HUES64 (cell line): ENCODE data around the gene CDK18.

Experiments used
- H3K27ac ChIP-seq: 2 replicates; pipeline ENCODE4 v1.7.0; 2013; ENCODE audit warnings: low read depth, low read length, inconsistent platforms
- H3K27me3 ChIP-seq: 2 replicates; pipeline ENCODE4 v1.6.1; 2013; ENCODE audit warnings: mild to moderate bottlenecking, low read length; ENCODE audit not compliant: insufficient read depth
- H3K36me3 ChIP-seq: 2 replicates; pipeline ENCODE4 v1.6.1; 2013; ENCODE audit warnings: mild to moderate bottlenecking, low read length; ENCODE audit not compliant: insufficient read depth
- H3K4me1 ChIP-seq: 2 replicates; pipeline ENCODE4 v1.6.1; 2013; ENCODE audit warnings: mild to moderate bottlenecking, low read length, moderate library complexity; ENCODE audit not compliant: insufficient read depth
- H3K4me3 ChIP-seq: 2 replicates; pipeline ENCODE4 v1.5.1; 2013; ENCODE audit warnings: mild to moderate bottlenecking, low read length, moderate library complexity
- H3K9ac ChIP-seq: 2 replicates; pipeline ENCODE4 v1.6.1; 2013; ENCODE audit warnings: mild to moderate bottlenecking, low read depth, low read length
- H3K9me3 ChIP-seq: 2 replicates; pipeline ENCODE4 v1.6.1; 2013; ENCODE audit warnings: low read depth, low read length; ENCODE audit not compliant: insufficient read depth
- WGBS: fragments of 150-250, 120-280 bp; methylation state at CpG from one replicate; pipeline ENCODE4 v1.1.7; 2013; ENCODE audit warnings: missing lambda C conversion rate; 5-methylcytosine and 5-hydroxymethylcytosine counted together

CDK18 gene

GRCh38 chr1:205517763-205518162 lies 13.3 kb downstream of the CDK18 start:
- Histone ChIP-seq H3K9ac (no peak overlapping the region), H3K9me3 (no peaks in the 10 kb centered on the region), H3K4me1 (peaks cover 26% of the 10 kb centered on the region), H3K27me3 (no peaks in the 10 kb centered on the region), H3K36me3 (no peaks in the 10 kb centered on the region), H3K27ac (no peak overlapping the region), H3K4me3 (no peak overlapping the region)
- WGBS, result 86% methylated on average over 5 of the region's 5 CpGs

- Histone ChIP-seq H3K4me3 (no peak overlapping the region), H3K9me3 (no peaks in the 10 kb centered on the region), H3K27me3 (no peaks in the 10 kb centered on the region), H3K4me1 (peaks cover 18% of the 10 kb centered on the region), H3K27ac (no peak overlapping the region), H3K36me3 (no peaks in the 10 kb centered on the region), H3K9ac (no peak overlapping the region)
- WGBS, result 76% methylated on average over 8 of the region's 8 CpGs
Observed at GRCh38 chr1:205518661-205519540, 14.4 kb downstream of the CDK18 start.

GRCh38 chr1:205519541-205520131 lies 15.2 kb downstream of the CDK18 start:
- H3K27ac ChIP-seq, result no peak overlapping the region; the same call in 1 of the 2 replicates

DNA sequence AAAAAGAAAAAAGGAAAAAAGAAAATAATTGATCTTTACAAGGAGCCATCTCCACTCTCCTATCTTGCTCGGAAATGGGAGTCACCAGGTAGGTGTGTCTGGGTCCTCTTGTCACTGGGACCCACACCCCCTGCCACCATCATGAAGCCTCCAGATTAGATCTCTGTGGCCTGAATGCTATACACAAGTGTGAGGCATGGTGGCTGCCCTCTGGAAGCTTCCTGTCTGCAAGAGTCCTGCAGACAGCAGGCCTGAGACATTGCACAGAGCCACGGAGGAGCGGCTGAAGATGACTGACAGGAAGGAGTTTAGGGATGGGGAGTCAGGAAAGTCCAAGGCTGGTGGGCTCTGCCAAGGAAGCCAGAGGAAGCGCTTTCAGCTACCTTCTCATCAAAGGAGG lies 16.2 kb downstream of the CDK18 start:
- WGBS, result 96% methylated on average over 4 of the region's 4 CpGs
- peaks cover 14% of the 10 kb centered on the region; the same call in 1 of the 2 replicates for H3K36me3 ChIP-seq
- H3K9ac ChIP-seq, result no peak overlapping the region
- H3K4me1 ChIP-seq, result peaks cover 13% of the 10 kb centered on the region
- no peaks in the 10 kb centered on the region for H3K27me3 ChIP-seq
- H3K4me3 ChIP-seq, result no peak overlapping the region
- H3K9me3 ChIP-seq, result no peaks in the 10 kb centered on the region
- no peak overlapping the region for H3K27ac ChIP-seq

More at GRCh38 chr1:205519541-205520131, 15.2 kb downstream of the CDK18 start:
- Histone ChIP-seq H3K9me3 (no peaks in the 10 kb centered on the region), H3K27me3 (no peaks in the 10 kb centered on the region), H3K36me3 (peaks cover 3% of the 10 kb centered on the region; the same call in 1 of the 2 replicates), H3K4me3 (no peak overlapping the region), H3K4me1 (peaks cover 18% of the 10 kb centered on the region), H3K9ac (no peak overlapping the region)
- WGBS, result 34% methylated on average over 3 of the region's 6 CpGs

DNA sequence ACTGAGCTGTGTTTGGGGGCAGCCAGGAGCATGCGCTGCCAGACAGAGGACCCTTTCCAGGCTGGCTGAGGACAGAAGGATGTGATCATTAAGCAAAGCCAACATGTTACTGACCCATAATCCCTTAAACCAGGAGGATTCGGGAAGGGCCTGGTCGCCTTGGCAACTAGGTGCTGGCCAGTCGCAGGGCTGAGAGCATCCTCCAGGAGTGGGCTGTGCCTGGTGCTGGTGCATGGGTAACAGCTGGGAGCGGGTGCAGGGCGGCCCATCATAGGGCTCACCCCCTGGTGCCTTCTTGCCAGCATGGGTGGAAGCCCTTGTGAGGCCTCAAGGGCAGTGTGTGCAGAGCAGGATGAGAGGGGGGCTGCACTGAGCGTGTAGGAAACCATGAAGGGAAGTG lies 17.2 kb downstream of the CDK18 start:
- Histone ChIP-seq H3K9me3 (no peaks in the 10 kb centered on the region), H3K27ac (no peak overlapping the region), H3K4me1 (peaks cover 11% of the 10 kb centered on the region; the same call in 1 of the 2 replicates), H3K4me3 (no peak overlapping the region), H3K36me3 (peaks cover 15% of the 10 kb centered on the region; the same call in 1 of the 2 replicates), H3K27me3 (no peaks in the 10 kb centered on the region), H3K9ac (no peak overlapping the region)
- WGBS, result 81% methylated on average over 7 of the region's 7 CpGs

GRCh38 chr1:205522692-205523091 lies 18.2 kb downstream of the CDK18 start:
- Histone ChIP-seq H3K4me1 (peaks cover 11% of the 10 kb centered on the region; the same call in 1 of the 2 replicates), H3K9me3 (no peaks in the 10 kb centered on the region), H3K9ac (no peak overlapping the region), H3K27ac (no peak overlapping the region), H3K36me3 (peaks cover 15% of the 10 kb centered on the region; the same call in 1 of the 2 replicates), H3K4me3 (no peak overlapping the region), H3K27me3 (no peaks in the 10 kb centered on the region)
- WGBS, result 94% methylated on average over 5 of the region's 5 CpGs

GRCh38 chr1:205523261-205523890 lies 18.9 kb downstream of the CDK18 start:
- 43% methylated on average over 14 of the region's 16 CpGs for WGBS
- Histone ChIP-seq H3K9me3 (no peaks in the 10 kb centered on the region), H3K4me3 (no peak overlapping the region), H3K4me1 (peaks cover 13% of the 10 kb centered on the region; the same call in 1 of the 2 replicates), H3K27ac (no peak overlapping the region), H3K27me3 (no peaks in the 10 kb centered on the region), H3K36me3 (peaks cover 15% of the 10 kb centered on the region; the same call in 1 of the 2 replicates), H3K9ac (no peak overlapping the region)

DNA sequence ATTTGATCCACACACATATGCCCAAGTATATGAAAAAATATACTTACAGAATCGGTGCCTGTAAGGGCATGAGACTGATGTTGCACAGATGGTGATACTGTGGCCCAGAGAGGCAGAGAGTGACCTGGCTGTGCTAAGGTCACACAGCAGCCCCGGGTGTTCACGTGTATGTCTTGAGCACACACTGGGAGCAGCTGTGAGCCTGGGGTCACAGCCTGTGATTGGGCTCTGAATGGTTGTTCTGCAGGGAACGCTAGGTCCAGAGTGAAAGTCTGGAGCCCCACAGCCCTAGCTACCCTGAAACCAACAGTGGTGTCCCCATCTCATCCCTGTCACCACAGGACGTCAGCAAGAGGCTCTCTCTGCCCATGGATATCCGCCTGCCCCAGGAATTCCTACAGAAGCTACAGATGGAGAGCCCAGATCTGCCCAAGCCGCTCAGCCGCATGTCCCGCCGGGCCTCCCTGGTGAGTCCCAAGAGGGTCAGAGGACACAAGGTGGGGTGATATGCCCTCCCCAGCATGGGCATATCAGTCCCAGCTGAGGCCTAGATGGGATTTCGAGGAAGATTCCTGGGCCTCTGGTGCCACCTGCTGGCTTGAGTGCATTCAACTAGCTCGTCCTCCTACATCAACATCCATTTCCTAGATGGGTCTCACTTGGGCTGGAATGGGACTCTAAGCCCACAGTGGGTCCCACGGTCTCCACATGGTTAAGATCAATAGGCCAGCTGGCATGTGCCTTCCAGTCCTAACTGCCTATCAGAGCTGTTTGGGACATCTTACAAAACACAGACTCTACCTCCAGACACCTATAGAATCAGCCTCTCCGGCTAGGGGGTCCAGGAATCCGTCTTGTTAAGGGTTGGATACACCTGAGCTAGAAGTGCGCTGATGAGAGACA lies 19.7 kb downstream of the CDK18 start:
- Histone ChIP-seq H3K27me3 (no peaks in the 10 kb centered on the region), H3K4me3 (no peak overlapping the region), H3K9ac (no peak overlapping the region), H3K4me1 (peaks cover 12% of the 10 kb centered on the region; the same call in 1 of the 2 replicates), H3K27ac (no peak overlapping the region), H3K9me3 (no peaks in the 10 kb centered on the region), H3K36me3 (peaks cover 15% of the 10 kb centered on the region; the same call in 1 of the 2 replicates)
- 56% methylated on average over 16 of the region's 16 CpGs for WGBS

DNA sequence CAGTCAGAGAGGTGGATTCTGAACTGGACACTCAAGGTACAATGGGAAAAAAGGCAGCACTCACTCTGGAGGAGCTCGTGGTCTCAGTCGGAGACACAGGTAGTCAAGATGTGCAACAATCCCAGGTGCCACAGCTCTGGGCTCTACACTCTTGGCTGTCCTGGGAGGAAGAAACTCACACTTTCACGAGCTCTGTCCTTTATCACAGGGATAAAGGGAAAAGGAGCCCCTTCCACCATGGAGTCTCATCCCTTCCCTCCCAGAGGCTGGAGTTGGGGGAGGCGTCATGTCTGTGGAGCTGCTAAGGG lies 20.3 kb downstream of the CDK18 start:
- no peak overlapping the region for H3K9ac ChIP-seq
- no peak overlapping the region for H3K27ac ChIP-seq
- no peaks in the 10 kb centered on the region for H3K27me3 ChIP-seq
- peaks cover 18% of the 10 kb centered on the region for H3K36me3 ChIP-seq
- 88% methylated on average over 4 of the region's 4 CpGs for WGBS
- no peaks in the 10 kb centered on the region for H3K9me3 ChIP-seq
- no peak overlapping the region for H3K4me3 ChIP-seq
- peaks cover 7% of the 10 kb centered on the region; the same call in 1 of the 2 replicates for H3K4me1 ChIP-seq

GRCh38 chr1:205525495-205526285 lies 21.2 kb downstream of the CDK18 start:
- H3K27ac ChIP-seq, result no peak overlapping the region
- 94% methylated on average over 18 of the region's 18 CpGs for WGBS

More at GRCh38 chr1:205525495-205526285, 21.2 kb downstream of the CDK18 start:
- Histone ChIP-seq H3K36me3 (peaks cover 27% of the 10 kb centered on the region), H3K4me1 (peaks cover 3% of the 10 kb centered on the region; the same call in 1 of the 2 replicates), H3K9me3 (no peaks in the 10 kb centered on the region), H3K9ac (no peak overlapping the region), H3K27me3 (no peaks in the 10 kb centered on the region), H3K4me3 (no peak overlapping the region)
